IMR-90 (cell line): ENCODE data around the gene RNPEP. TPM values are rescaled to one million over a fixed set of nuclear protein-coding genes. Genes with fewer than 3 reads are reported as not detected.

ENCODE experiments used
- ATAC-seq: fragments of 200-7000 bp; cut with Tn5 transposase; 2 replicates; pipeline ENCODE4 v1.9.1; 2020; ENCODE audit warnings: low read depth, mild to moderate bottlenecking, moderate library complexity
- BruUV-seq: library from RNA; stranded (reverse); fragments of 400-500 nt; replicated peaks from 2 replicates; lab custom pipeline; 2021; lab: Mats Ljungman, UMichigan
- CTCF ChIA-PET: fragments of 300-600 bp; formaldehyde crosslinking; extraction: SDS; loops from one replicate; lab custom pipeline; 2021; ENCODE audit warnings: antibody characterized with exemption; lab: Yijun Ruan, JAX
- POLR2A ChIA-PET: fragments of 300-600 bp; sonication (Branson Sonifier 250); formaldehyde crosslinking; loops from one replicate; lab custom pipeline; 2022; ENCODE audit warnings: antibody characterized with exemption; ENCODE audit not compliant: unreplicated experiment; lab: Charles Lee
- DNase-seq: peaks from one replicate; pipeline ENCODE4 v3.0.0; 2013
- H2AFZ ChIP-seq: replicated peaks from 2 replicates; pipeline ENCODE3; 2013; ENCODE audit warnings: low read length, mild to moderate bottlenecking; ENCODE audit not compliant: poor library complexity
- H2AK5ac ChIP-seq: 2 replicates; pipeline ENCODE4 v1.6.1; 2013; ENCODE audit warnings: low read depth, low read length, inconsistent platforms
- H2AK9ac ChIP-seq: replicated peaks from 2 replicates; pipeline ENCODE3; 2013; ENCODE audit warnings: mild to moderate bottlenecking, low read depth, low read length, moderate library complexity; ENCODE audit not compliant: poor library complexity
- H2BK120ac ChIP-seq: 2 replicates; pipeline ENCODE4 v1.6.1; 2013; ENCODE audit warnings: low read depth, low read length, inconsistent platforms
- H2BK15ac ChIP-seq: 3 replicates; pipeline ENCODE4 v1.6.1; 2013; ENCODE audit warnings: low read depth, low read length, inconsistent platforms
- H2BK20ac ChIP-seq: 2 replicates; pipeline ENCODE4 v1.6.1; 2013; ENCODE audit warnings: low read depth, mild to moderate bottlenecking, inconsistent platforms, low read length, moderate library complexity
- H2BK5ac ChIP-seq: 2 replicates; pipeline ENCODE4 v1.6.1; 2013; ENCODE audit warnings: mild to moderate bottlenecking, low read depth, low read length, inconsistent platforms; ENCODE audit not compliant: poor library complexity, severe bottlenecking
- H3K14ac ChIP-seq: replicated peaks from 2 replicates; pipeline ENCODE4 v1.6.1; 2013; ENCODE audit warnings: low read depth, low read length, inconsistent platforms
- H3K18ac ChIP-seq: 2 replicates; pipeline ENCODE4 v1.6.1; 2013; ENCODE audit warnings: low read depth, low read length, control low read depth
- H3K23ac ChIP-seq: 2 replicates; pipeline ENCODE4 v1.6.1; 2013; ENCODE audit warnings: low read depth, low read length, inconsistent platforms
- H3K27ac ChIP-seq: 2 replicates; pipeline ENCODE4 v1.5.1; 2013; ENCODE audit warnings: mild to moderate bottlenecking, control low read depth, low read length; ENCODE audit not compliant: insufficient read depth
- H3K27me3 ChIP-seq: 2 replicates; pipeline ENCODE4 v1.6.1; 2013; ENCODE audit warnings: low read length; ENCODE audit not compliant: control insufficient read depth, insufficient read depth
- H3K36me3 ChIP-seq: 2 replicates; pipeline ENCODE4 v1.6.1; 2013; ENCODE audit warnings: low read length, mixed read lengths; ENCODE audit not compliant: control insufficient read depth, insufficient read depth
- H3K4ac ChIP-seq: 2 replicates; pipeline ENCODE4 v1.6.1; 2013; ENCODE audit warnings: low read depth, low read length, inconsistent platforms
- H3K4me1 ChIP-seq: 2 replicates; pipeline ENCODE4 v1.6.1; 2013; ENCODE audit warnings: low read length, mixed read lengths; ENCODE audit not compliant: control insufficient read depth, insufficient read depth
- H3K4me2 ChIP-seq: 2 replicates; pipeline ENCODE4 v1.6.1; 2013; ENCODE audit warnings: low read depth, mild to moderate bottlenecking, control low read depth, low read length, moderate library complexity
- H3K4me3 ChIP-seq: 2 replicates; pipeline ENCODE4 v1.5.1; 2013; ENCODE audit warnings: low read depth, mild to moderate bottlenecking, control low read depth, low read length, moderate library complexity; ENCODE audit not compliant: insufficient read depth
- H3K56ac ChIP-seq: 2 replicates; pipeline ENCODE4 v1.6.1; 2013; ENCODE audit warnings: low read length, inconsistent platforms; ENCODE audit not compliant: insufficient read depth; ENCODE audit errors: extremely low read depth
- H3K79me1 ChIP-seq, 2 experiments: 2 replicates each; pipeline ENCODE4 v1.6.1; 2013; ENCODE audit warnings: low read length in 2 of 2, inconsistent platforms in 1 of 2, low read depth in 1 of 2
- H3K9ac ChIP-seq: 2 replicates; pipeline ENCODE4 v1.6.1; 2013; ENCODE audit warnings: low read depth, low read length, control low read depth
- H3K9me1 ChIP-seq: 2 replicates; pipeline ENCODE4 v1.6.1; 2013; ENCODE audit warnings: low read length, inconsistent platforms; ENCODE audit not compliant: insufficient read depth
- H3K9me3 ChIP-seq: 2 replicates; pipeline ENCODE4 v1.6.1; 2013; ENCODE audit warnings: low read length; ENCODE audit not compliant: control insufficient read depth, insufficient read depth
- H4K20me1 ChIP-seq: 2 replicates; pipeline ENCODE4 v1.6.1; 2013; ENCODE audit warnings: low read length, inconsistent platforms; ENCODE audit not compliant: insufficient read depth
- H4K5ac ChIP-seq: 2 replicates; pipeline ENCODE4 v1.6.1; 2013; ENCODE audit warnings: mild to moderate bottlenecking, low read depth, low read length, control low read depth
- H4K8ac ChIP-seq, 2 experiments: 2 replicates each; pipeline ENCODE4 v1.6.1; 2013; ENCODE audit warnings: low read depth in 2 of 2, low read length in 2 of 2, control low read depth in 1 of 2, inconsistent platforms in 1 of 2
- H4K91ac ChIP-seq: 2 replicates; pipeline ENCODE4 v1.6.1; 2013; ENCODE audit warnings: low read depth, low read length, inconsistent platforms; ENCODE audit not compliant: insufficient read depth
- BHLHE40 ChIP-seq: fragments of 150-350 bp; IDR thresholded peaks from 2 replicates; pipeline ENCODE4 v1.6.1; 2016; ENCODE audit warnings: mild to moderate bottlenecking, low read depth, low read length
- CEBPB ChIP-seq: IDR thresholded peaks from 2 replicates; pipeline ENCODE4 v1.6.1; 2012; ENCODE audit warnings: low read depth, low read length, improper control_type of control experiment
- CHD1 ChIP-seq: IDR thresholded peaks from 2 replicates; pipeline ENCODE4 v1.6.1; 2012; ENCODE audit warnings: low read depth, low read length, improper control_type of control experiment
- FOS ChIP-seq: fragments of 150-350 bp; IDR thresholded peaks from 2 replicates; pipeline ENCODE4 v1.6.1; 2016; ENCODE audit warnings: low read depth, low read length
- MAFK ChIP-seq: IDR thresholded peaks from 2 replicates; pipeline ENCODE4 v1.6.1; 2012; ENCODE audit warnings: low read depth, low read length, improper control_type of control experiment
- MXI1 ChIP-seq: IDR thresholded peaks from 2 replicates; pipeline ENCODE4 v1.6.1; 2012; ENCODE audit warnings: low read depth, mild to moderate bottlenecking, low read length, moderate library complexity, borderline replicate concordance
- RCOR1 ChIP-seq: IDR thresholded peaks from 2 replicates; pipeline ENCODE4 v1.6.1; 2012; ENCODE audit warnings: mild to moderate bottlenecking, low read length, improper control_type of control experiment; ENCODE audit not compliant: insufficient replicate concordance
- RFX5 ChIP-seq: IDR thresholded peaks from 2 replicates; pipeline ENCODE4 v1.8.0; 2012; ENCODE audit warnings: low read depth, mild to moderate bottlenecking, low read length, moderate library complexity
- WGBS, 2 experiments: methylation state at CpG; one replicate each; pipeline versions ENCODE4 v1.1.5 to v1.1.7; 2013; ENCODE audit warnings: missing lambda C conversion rate in 2 of 2; ENCODE audit not compliant: insufficient read length in 1 of 2; ENCODE audit errors: extremely low coverage in 2 of 2; 5-methylcytosine and 5-hydroxymethylcytosine counted together
- dilution Hi-C: fragments of 300-500 bp; cut with HindIII; formaldehyde crosslinking; loops from one replicate; pipeline ENCODE4 v1.14.3; 2018; ENCODE audit warnings: low sequenced_read_pairs; ENCODE audit not compliant: unreplicated experiment
- in situ Hi-C: fragments of 300-500 bp; cut with MboI; formaldehyde crosslinking; loops from 3 replicates; pipeline ENCODE4 v1.14.3; 2019; ENCODE audit warnings: low sequenced_read_pairs, inconsistent platforms, mixed read lengths
- intact Hi-C: fragments of 100-400 bp; cut with micrococcal nuclease; formaldehyde crosslinking; loops from 2 replicates; pipeline ENCODE4 v1.10.0; 2022
- polyA plus RNA-seq, 3 experiments: library from polyadenylated mRNA; depleted of rRNA; stranded (reverse); fragments of >200 nt; gene quantifications; 2 replicates each; pipeline ENCODE4 v1.2.3, GENCODE V29; 2012; ENCODE audit warnings: low replicate concordance in 1 of 3
- total RNA-seq: library from RNA; depleted of rRNA; stranded (reverse); fragments of >200 nt; gene quantifications from 2 replicates; pipeline ENCODE4 v1.2.3, GENCODE V29; 2012
- TF ChIP-seq, protein P1 (sequence below): fragments of 150-350 bp; IDR thresholded peaks from 2 replicates; pipeline ENCODE4 v1.6.1; 2016; ENCODE audit warnings: low read depth, mild to moderate bottlenecking, low read length, moderate library complexity, borderline replicate concordance
- TF ChIP-seq, protein P2 (sequence below): fragments of 150-350 bp; IDR thresholded peaks from 2 replicates; pipeline ENCODE4 v1.6.1; 2017; ENCODE audit warnings: mild to moderate bottlenecking, antibody characterized with exemption, low read length, low read depth
- TF ChIP-seq, protein P3 (sequence below): conservative IDR thresholded peaks from 2 replicates; pipeline ENCODE4 v1.5.1; 2012; ENCODE audit warnings: mild to moderate bottlenecking, low read depth, low read length, improper control_type of control experiment

RNPEP gene
- total and polyA plus RNA-seq, 2 of the 4 experiments (the other 2 are of a cell fraction) = 49.8 to 75.4 TPM

DNA sequence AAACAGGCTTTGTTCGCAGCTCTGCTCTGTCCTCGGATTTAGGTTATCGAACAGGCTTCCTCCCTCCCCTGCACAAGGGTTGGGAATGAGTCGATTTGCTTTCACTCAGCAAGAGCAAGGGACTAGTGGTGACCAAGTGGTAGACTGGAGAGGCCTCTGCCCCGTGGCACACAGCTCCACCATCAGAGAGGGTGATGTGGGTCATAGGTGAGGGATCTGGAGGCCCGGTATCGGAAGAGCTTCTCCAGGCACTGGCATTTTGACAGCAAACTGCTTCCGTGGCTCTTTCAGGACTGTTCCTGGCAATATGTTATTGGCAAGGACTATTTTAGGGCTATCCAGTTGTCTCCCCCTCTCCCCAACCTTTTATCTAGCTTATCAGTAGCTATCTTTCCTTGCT lies 24.9 kb downstream of the RNPEP start:
- H3K9ac ChIP-seq = no peak overlapping the region
- no peak overlapping the region for H4K5ac ChIP-seq
- H3K79me1 ChIP-seq = no peaks in the 10 kb centered on the region
- DNase-seq (no peak), ATAC-seq (no peak)
- no peak overlapping the region for H3K4me2 ChIP-seq
- WGBS, 2 experiments = no CpG with 5 or more reads among the region's 8 CpGs
- no peak overlapping the region for H2BK120ac ChIP-seq
- H4K8ac ChIP-seq = no peak overlapping the region
- 0 out of 2 replicates have a peak, but pooled peaks cover 2% of the 10 kb centered on the region for H3K27me3 ChIP-seq
- ChIA-PET CTCF (interaction anchor here (0.7 to 1.4 kb wide), 2 partner anchors 111 to 112 kb away, joined by 3 to 4 read pairs; no protein-coding TSS in a partner anchor), POLR2A (no interaction called here)
- no TSS peak for BruUV-seq
- no peak overlapping the region for H3K14ac ChIP-seq
- H2BK15ac ChIP-seq = no peak overlapping the region
- H3K56ac ChIP-seq = no peak overlapping the region
- H2AK5ac ChIP-seq = no peak overlapping the region
- H3K9me1 ChIP-seq = no peaks in the 10 kb centered on the region; the same call in 1 of the 2 replicates
- no peaks in the 10 kb centered on the region for H3K9me3 ChIP-seq
- no peak overlapping the region for H3K4ac ChIP-seq
- H2AFZ ChIP-seq = no peak overlapping the region
- dilution Hi-C loops (no loop called here), in situ Hi-C loops (no loop called here), intact Hi-C loops (loop anchor here (5.0 kb wide), 1 partner anchor 130 kb away; no protein-coding TSS in a partner anchor)
- H2BK20ac ChIP-seq = no peak overlapping the region
- no peak overlapping the region for H3K23ac ChIP-seq
- no peaks in the 10 kb centered on the region for H4K20me1 ChIP-seq
- H3K36me3 ChIP-seq = peaks cover 32% of the 10 kb centered on the region
- H3K18ac ChIP-seq = no peak overlapping the region
- H2BK5ac ChIP-seq = no peak overlapping the region
- TF ChIP-seq FOS = no peak
- TF ChIP-seq BHLHE40 = no peak
- TF ChIP-seq, protein P1, sequence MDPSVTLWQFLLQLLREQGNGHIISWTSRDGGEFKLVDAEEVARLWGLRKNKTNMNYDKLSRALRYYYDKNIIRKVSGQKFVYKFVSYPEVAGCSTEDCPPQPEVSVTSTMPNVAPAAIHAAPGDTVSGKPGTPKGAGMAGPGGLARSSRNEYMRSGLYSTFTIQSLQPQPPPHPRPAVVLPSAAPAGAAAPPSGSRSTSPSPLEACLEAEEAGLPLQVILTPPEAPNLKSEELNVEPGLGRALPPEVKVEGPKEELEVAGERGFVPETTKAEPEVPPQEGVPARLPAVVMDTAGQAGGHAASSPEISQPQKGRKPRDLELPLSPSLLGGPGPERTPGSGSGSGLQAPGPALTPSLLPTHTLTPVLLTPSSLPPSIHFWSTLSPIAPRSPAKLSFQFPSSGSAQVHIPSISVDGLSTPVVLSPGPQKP = no peak
- TF ChIP-seq, protein P2, sequence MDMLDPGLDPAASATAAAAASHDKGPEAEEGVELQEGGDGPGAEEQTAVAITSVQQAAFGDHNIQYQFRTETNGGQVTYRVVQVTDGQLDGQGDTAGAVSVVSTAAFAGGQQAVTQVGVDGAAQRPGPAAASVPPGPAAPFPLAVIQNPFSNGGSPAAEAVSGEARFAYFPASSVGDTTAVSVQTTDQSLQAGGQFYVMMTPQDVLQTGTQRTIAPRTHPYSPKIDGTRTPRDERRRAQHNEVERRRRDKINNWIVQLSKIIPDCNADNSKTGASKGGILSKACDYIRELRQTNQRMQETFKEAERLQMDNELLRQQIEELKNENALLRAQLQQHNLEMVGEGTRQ = no peak
- TF ChIP-seq RFX5 = no peak
- no peak for TF ChIP-seq CEBPB
- no peak for TF ChIP-seq CHD1
- no peak for TF ChIP-seq RCOR1
- no peak for TF ChIP-seq MXI1
- TF ChIP-seq MAFK = no peak
- TF ChIP-seq, protein P3, sequence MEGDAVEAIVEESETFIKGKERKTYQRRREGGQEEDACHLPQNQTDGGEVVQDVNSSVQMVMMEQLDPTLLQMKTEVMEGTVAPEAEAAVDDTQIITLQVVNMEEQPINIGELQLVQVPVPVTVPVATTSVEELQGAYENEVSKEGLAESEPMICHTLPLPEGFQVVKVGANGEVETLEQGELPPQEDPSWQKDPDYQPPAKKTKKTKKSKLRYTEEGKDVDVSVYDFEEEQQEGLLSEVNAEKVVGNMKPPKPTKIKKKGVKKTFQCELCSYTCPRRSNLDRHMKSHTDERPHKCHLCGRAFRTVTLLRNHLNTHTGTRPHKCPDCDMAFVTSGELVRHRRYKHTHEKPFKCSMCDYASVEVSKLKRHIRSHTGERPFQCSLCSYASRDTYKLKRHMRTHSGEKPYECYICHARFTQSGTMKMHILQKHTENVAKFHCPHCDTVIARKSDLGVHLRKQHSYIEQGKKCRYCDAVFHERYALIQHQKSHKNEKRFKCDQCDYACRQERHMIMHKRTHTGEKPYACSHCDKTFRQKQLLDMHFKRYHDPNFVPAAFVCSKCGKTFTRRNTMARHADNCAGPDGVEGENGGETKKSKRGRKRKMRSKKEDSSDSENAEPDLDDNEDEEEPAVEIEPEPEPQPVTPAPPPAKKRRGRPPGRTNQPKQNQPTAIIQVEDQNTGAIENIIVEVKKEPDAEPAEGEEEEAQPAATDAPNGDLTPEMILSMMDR = no peak
- no peak overlapping the region for H3K27ac ChIP-seq
- peaks cover 2% of the 10 kb centered on the region; the same call in 1 of the 2 replicates for H3K4me1 ChIP-seq
- H4K91ac ChIP-seq = no peak overlapping the region
- no peak overlapping the region for H3K4me3 ChIP-seq
- no peak overlapping the region for H2AK9ac ChIP-seq
